Cardiac muscle cell (in vitro differentiated cells and primary cell): ENCODE results near the gene TRMT2A. TPM values are rescaled to one million over a fixed set of nuclear protein-coding genes. Genes with fewer than 3 reads are reported as not detected.

Experiments used
- DNase-seq, 2 donors: peaks; one replicate each; pipeline versions ENCODE4 v3.0.0 to v3.0.0-alpha.2; 2010 to 2017; ENCODE audit warnings: low read depth in 1 of 2, low spot score in 1 of 2
- H3K27ac ChIP-seq: fragments of 200-600 bp; sonication (generic); 2 replicates; pipeline ENCODE4 v1.5.1; 2016
- H3K27me3 ChIP-seq: fragments of 200-600 bp; sonication (generic); 2 replicates; pipeline ENCODE4 v1.6.0; 2016; ENCODE audit warnings: control low read depth
- H3K36me3 ChIP-seq: fragments of 200-600 bp; sonication (generic); 2 replicates; pipeline ENCODE4 v1.5.1; 2016; ENCODE audit warnings: control low read depth
- H3K4me1 ChIP-seq: fragments of 200-600 bp; sonication (generic); 2 replicates; pipeline ENCODE4 v1.8.1; 2017; ENCODE audit warnings: low read depth, mild to moderate bottlenecking, mixed run types
- H3K4me3 ChIP-seq: fragments of 200-600 bp; sonication (generic); 2 replicates; pipeline ENCODE4 v1.5.1; 2016; ENCODE audit warnings: mild to moderate bottlenecking
- H3K9me3 ChIP-seq: fragments of 200-600 bp; sonication (generic); 2 replicates; pipeline ENCODE4 v1.5.1; 2017; ENCODE audit warnings: low read depth, mild to moderate bottlenecking, control low read depth
- polyA plus RNA-seq: library from polyadenylated mRNA; unstranded; fragments of >200 nt; fragmentation: Nextera tagmentation; extraction: Ambion mirVana; gene quantifications from 2 replicates; pipeline ENCODE4 v1.2.1, GENCODE V29; 2016
- total RNA-seq: library from RNA; depleted of rRNA; stranded (reverse); fragments of >200 nt; gene quantifications from 2 replicates; pipeline ENCODE4 v1.2.3, GENCODE V29; 2016
- TF ChIP-seq, protein P1 (sequence below): IDR thresholded peaks from 2 replicates; pipeline ENCODE4 v1.5.1; 2012; ENCODE audit warnings: low read depth, mild to moderate bottlenecking, low read length

Gene TRMT2A
- total and polyA plus RNA-seq, 2 experiments from 2014 or later: 71.9 to 77.7 TPM

DNA sequence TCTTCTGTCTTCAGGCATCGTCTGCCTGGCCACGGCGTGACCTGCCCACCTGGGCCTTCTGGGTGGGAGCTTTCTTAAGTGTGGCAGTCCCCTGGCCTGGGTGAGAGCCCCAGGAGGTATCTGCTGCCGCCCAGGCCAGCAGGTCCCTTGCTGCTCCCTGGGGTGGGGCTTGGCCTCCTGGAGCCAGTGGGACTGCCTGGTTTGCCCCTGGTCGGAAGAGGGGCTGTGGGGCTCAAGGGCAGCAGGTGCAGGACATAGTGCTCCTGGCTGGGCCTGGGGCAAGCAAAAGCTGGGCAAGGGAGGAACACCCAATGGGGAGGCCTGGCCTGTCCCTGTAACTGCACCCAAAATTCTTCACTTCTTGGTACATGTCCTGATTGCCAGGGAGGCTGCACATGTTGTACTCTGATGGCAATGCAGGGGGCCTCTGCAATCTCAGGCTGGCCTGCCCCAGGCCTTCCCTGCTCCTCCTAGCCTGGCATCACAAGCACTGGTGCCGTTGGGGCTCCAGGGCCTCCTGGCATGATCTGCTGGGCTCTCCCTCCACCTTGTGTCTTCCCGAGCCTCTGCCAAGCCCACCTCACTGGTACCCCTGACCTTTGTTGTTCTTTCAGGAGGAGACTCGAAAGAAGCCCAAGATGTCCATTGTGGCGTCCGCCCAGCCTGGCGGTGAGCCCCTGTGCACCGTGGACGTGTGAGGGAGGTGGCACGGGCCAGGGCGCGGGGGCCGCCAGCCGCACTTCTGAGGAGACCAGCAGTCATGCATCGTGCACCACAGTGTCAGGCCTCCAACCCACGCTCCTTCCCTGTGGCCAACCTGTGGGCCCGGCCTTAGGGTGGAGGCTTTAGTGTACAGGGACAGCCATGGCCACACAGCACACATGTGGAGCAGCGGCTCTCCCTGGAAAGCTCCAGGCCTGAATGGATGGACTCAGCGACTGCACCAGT is 7.3 kb downstream of the TRMT2A start:
- H3K36me3 ChIP-seq: peaks cover 38% of the 10 kb centered on the region

DNA sequence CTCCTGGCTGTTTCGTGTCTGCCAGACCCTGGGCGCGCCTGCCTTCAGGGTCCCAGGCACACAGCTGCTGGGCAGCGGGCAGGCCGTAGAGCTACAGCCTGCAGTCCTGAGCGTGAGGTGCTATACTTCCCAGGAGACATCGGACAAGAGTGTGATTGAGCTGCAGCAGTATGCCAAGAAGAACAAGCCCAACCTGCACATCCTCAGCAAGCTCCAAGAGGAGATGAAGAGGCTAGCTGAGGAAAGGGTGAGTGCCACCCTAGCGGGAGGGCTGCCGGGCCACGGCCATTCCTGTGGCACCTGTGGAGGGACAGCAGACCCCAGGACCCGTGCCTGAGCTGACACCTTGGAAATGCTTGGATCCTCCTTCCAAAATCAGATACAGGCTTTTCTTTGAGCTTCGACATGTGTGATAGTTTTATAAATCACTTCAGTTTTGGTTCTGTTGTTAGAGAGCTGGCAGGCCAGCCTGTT is 8.2 kb downstream of the TRMT2A start:
- Histone ChIP-seq H3K27me3 (no peaks in the 10 kb centered on the region), H3K36me3 (peaks cover 38% of the 10 kb centered on the region), H3K4me1 (no peaks in the 10 kb centered on the region), H3K9me3 (no peaks in the 10 kb centered on the region), H3K4me3 (no peak overlapping the region), H3K27ac (no peak overlapping the region)
- TF ChIP-seq, protein P1, sequence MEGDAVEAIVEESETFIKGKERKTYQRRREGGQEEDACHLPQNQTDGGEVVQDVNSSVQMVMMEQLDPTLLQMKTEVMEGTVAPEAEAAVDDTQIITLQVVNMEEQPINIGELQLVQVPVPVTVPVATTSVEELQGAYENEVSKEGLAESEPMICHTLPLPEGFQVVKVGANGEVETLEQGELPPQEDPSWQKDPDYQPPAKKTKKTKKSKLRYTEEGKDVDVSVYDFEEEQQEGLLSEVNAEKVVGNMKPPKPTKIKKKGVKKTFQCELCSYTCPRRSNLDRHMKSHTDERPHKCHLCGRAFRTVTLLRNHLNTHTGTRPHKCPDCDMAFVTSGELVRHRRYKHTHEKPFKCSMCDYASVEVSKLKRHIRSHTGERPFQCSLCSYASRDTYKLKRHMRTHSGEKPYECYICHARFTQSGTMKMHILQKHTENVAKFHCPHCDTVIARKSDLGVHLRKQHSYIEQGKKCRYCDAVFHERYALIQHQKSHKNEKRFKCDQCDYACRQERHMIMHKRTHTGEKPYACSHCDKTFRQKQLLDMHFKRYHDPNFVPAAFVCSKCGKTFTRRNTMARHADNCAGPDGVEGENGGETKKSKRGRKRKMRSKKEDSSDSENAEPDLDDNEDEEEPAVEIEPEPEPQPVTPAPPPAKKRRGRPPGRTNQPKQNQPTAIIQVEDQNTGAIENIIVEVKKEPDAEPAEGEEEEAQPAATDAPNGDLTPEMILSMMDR: no peak
- no peak for DNase-seq

More for the DNA sequence above, 7.3 kb downstream of the TRMT2A start:
- H3K9me3 ChIP-seq: no peaks in the 10 kb centered on the region
- H3K4me1 ChIP-seq: no peaks in the 10 kb centered on the region
- TF ChIP-seq, protein P1: no peak
- peak overlapping the region; percentile 78 for H3K27ac ChIP-seq
- no peak overlapping the region for H3K4me3 ChIP-seq
- H3K27me3 ChIP-seq: no peaks in the 10 kb centered on the region
- DNase-seq: no peak

DNA sequence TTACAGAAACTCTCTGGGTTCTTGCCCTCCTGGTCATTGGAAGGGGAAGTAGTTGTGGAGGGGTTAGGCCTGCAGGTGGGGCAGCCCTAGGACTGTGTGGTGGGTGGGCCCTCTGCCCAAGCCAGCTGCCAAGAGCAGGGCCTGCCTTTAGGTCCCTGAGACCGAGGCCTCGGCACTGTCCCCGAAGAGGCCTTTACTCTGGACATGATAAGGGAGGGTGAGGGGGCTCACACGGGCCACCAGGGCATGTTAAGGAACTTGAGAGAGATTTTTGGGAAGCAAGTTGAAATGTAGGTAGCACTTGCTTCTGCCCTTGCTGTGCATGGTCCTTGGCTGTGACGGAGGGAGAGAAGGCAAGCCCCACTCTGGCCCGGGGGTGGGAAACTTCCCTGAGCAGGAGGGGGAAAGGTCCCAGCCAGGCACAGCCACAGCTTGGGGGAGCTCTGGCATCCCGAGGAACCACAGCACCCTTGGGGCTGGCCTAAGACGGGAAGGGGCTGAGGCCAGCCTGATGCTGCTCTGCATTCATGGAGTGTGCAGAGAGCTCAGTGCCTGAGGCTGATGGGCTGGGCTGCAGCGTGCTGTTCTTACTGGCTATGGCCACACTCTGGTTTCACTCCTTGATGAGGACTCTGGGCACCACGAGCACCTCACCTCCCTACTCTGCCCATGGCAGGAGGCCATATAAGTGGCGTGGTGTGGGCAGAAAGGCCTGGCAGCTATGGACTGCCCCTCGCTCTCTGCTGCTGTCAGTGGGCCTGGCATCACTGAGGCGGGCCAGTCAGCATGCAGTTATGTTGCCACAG is 8.9 kb downstream of the TRMT2A start:
- Histone ChIP-seq H3K4me3 (no peak overlapping the region), H3K36me3 (peaks cover 41% of the 10 kb centered on the region), H3K27me3 (no peaks in the 10 kb centered on the region), H3K4me1 (no peaks in the 10 kb centered on the region), H3K27ac (no peak overlapping the region), H3K9me3 (no peaks in the 10 kb centered on the region)
- TF ChIP-seq, protein P1: no peak
- no peak for DNase-seq

DNA sequence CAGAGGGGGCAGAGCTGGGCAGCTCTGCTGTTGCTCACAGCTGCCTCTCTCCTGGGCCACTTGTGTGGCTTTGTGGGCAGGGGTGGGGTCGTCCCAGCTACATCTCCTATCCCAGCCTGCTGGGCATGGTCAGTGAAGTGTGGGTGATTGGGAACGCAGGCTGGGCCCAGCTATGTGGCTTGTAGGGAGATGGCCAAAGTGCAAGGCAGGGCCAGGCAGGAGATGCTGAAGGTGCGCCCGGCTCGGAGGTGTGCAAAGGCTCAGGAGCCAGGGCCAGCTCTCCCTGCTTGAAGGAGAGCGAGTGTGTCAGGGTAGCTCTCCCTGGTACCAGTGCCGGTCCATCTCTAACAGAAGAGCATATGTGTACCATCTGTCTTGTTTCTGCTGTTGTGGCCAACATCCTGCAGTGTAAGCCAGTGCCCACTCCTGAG is 9.5 kb downstream of the TRMT2A start:
- Histone ChIP-seq H3K4me3 (no peak overlapping the region), H3K36me3 (peaks cover 42% of the 10 kb centered on the region), H3K27me3 (no peaks in the 10 kb centered on the region), H3K4me1 (no peaks in the 10 kb centered on the region), H3K27ac (no peak overlapping the region), H3K9me3 (no peaks in the 10 kb centered on the region)
- TF ChIP-seq, protein P1: no peak
- DNase-seq: no peak

DNA sequence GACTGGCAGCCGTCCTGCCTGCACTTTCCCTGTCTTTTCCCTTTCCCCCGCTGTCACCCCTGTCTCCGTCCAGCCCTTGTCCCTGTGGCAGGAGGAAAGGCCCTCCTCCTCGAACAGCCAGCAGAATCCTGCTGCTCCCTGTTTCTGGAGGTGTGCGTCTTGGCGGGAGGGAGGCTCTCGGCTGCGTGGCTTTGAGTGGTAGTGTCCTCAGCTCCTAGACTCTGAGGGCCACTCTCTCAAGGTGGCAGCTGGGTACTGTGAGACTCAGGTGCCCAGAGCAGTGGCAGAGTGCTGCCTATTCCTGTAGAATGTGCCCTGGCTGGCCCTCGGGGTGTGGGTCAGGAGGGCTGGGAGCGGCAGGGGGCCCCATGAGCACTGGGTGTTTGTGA is 10.2 kb downstream of the TRMT2A start:
- H3K36me3 ChIP-seq: peaks cover 42% of the 10 kb centered on the region
- H3K27ac ChIP-seq: no peak overlapping the region
- no peak overlapping the region for H3K4me3 ChIP-seq
- TF ChIP-seq, protein P1: no peak
- no peaks in the 10 kb centered on the region for H3K4me1 ChIP-seq
- no peaks in the 10 kb centered on the region for H3K9me3 ChIP-seq
- no peak for DNase-seq
- no peaks in the 10 kb centered on the region for H3K27me3 ChIP-seq
